Fibroblast of the aortic adventitia (primary cell): ENCODE measurements around the gene VWF. TPM values are rescaled to one million over a fixed set of nuclear protein-coding genes. Genes with fewer than 3 reads are reported as not detected.
"Not testable (repeated sequence)": the region's sequence is repeated elsewhere in the genome, so short reads cannot be mapped to it uniquely, and the experiment has no call there.

ENCODE experiments used
- DNase-seq: peaks from one replicate; pipeline ENCODE4 v3.0.0-alpha.2; 2010; ENCODE audit warnings: low read depth
- H3K4me3 ChIP-seq: 2 replicates; pipeline ENCODE4 v1.5.1; 2011; ENCODE audit warnings: low read depth, mild to moderate bottlenecking, control low read depth, low read length, moderate library complexity
- total RNA-seq: library from RNA; depleted of rRNA; stranded (reverse); fragments of >200 nt; gene quantifications from 2 replicates; pipeline ENCODE4 v1.2.3, GENCODE V29; 2012; ENCODE audit warnings: low replicate concordance
- TF ChIP-seq, protein P1 (sequence below): IDR thresholded peaks from 2 replicates; pipeline ENCODE4 v1.5.1; 2011; ENCODE audit warnings: mild to moderate bottlenecking, low read length, control low read depth, inconsistent platforms; ENCODE audit not compliant: insufficient read depth

The VWF gene
- total RNA-seq, 1 donor: 1.4 TPM

DNA sequence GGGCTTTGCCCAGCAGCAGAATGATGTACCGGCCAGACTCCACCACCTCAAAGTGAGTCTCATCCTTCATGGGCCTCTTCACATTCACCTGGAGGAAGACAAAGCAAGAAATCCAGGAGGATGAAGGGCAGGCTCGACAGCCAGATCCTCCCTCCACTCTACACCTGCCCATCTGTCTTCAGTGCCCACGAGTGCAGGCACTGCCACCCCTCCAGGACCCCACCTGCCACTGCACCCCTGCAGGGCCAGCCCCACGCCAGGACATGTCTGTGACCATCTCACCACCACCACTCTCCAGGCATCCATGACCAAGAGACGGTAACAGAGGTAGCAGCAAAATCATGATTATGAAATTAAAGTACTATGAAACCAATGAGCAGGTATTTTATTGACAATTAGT, 95.1 kb downstream of the VWF start:
- no peak overlapping the region for H3K4me3 ChIP-seq
- TF ChIP-seq, protein P1, sequence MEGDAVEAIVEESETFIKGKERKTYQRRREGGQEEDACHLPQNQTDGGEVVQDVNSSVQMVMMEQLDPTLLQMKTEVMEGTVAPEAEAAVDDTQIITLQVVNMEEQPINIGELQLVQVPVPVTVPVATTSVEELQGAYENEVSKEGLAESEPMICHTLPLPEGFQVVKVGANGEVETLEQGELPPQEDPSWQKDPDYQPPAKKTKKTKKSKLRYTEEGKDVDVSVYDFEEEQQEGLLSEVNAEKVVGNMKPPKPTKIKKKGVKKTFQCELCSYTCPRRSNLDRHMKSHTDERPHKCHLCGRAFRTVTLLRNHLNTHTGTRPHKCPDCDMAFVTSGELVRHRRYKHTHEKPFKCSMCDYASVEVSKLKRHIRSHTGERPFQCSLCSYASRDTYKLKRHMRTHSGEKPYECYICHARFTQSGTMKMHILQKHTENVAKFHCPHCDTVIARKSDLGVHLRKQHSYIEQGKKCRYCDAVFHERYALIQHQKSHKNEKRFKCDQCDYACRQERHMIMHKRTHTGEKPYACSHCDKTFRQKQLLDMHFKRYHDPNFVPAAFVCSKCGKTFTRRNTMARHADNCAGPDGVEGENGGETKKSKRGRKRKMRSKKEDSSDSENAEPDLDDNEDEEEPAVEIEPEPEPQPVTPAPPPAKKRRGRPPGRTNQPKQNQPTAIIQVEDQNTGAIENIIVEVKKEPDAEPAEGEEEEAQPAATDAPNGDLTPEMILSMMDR: no peak
- DNase-seq: no peak

DNA sequence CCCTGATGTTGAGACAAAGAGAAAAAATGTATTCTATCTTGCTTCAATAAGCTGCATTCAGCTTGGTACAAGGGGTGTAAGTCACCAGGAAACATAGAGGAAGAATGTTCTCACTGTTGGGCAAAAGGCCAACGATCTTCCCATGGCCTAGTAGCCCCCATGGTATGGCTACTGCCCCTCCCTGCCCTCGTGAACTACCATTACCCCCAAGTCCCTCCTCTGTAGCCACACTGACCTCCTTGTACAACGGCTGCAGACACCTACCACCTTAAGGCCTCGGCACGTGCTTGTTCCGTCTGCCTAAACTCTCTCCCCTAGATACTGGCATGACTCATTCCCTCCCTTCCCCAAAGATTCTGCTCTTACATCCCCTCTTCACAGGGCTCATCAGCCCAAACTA, 97.5 kb downstream of the VWF start:
- DNase-seq: no peak
- TF ChIP-seq, protein P1: no peak
- no peak overlapping the region for H3K4me3 ChIP-seq

DNA sequence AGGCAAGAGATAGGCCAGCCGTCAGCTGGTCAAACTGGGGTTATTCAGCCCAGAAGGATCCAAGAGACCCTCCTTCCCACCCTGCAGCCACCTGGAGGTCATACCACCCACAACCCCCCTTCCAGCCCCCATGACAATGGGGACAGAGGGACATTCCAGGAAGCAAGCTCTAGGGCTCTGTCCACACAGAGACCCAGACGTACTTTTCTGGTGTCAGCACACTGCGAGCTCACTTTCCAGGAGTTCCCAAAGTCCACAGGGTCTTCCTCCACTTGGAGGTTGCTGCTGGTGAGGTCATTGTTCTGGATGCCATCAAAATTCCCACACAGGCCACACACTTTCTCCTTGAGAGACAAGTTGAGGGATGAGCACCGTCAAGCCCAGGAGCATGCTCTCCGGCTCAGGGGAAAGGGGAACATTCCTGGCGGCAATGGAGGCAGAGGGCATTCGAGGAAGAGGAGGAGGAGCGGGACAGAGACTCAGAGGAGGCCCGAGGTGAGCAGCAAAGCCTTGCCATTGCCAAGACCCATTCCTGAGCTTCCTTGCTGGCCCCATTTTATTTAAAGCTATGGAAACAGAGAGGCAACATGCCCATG, 98.7 kb downstream of the VWF start:
- H3K4me3 ChIP-seq, DNase-seq: not testable (repeated sequence)

DNA sequence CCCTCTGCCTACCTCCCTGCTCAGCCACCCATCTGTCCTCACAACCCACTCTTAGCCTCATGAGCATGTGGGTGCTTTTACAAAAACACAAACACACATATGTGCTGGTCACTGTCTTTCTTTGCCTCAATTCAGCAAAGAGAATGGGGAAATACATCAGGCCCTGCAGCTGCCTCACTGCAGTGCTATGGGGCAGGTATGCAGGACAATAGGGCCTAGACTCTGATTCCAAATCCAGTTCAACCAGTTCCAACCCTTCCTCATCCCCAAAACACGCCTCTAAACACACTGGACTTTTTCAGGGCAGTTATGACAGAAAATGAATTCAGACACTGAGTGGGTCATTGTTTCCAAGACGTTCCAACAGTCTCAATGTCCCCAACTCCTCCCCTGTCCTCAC, 100.4 kb downstream of the VWF start:
- not testable (repeated sequence) for H3K4me3 ChIP-seq, DNase-seq

DNA sequence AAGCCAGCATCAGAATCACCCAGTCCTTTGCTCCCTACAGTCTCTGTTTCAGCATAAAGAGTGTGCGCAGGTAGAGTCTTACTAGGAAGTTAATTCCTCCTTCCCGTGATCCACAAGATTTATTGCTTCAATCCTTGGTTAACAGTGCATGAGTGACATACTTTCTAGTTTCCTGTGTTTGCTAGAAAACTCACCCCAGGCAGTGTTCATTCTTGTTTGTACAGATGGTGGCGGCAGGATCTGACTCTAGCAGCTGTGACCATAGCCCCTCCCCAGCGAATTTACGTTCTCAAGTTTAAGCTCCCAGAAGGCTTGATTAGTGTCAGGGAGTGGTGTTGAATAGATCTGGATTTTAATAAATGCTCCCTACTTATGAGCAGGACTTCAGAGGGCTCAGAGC, 103.5 kb downstream of the VWF start:
- no peak for DNase-seq
- no peak overlapping the region for H3K4me3 ChIP-seq
- TF ChIP-seq, protein P1: no peak

DNA sequence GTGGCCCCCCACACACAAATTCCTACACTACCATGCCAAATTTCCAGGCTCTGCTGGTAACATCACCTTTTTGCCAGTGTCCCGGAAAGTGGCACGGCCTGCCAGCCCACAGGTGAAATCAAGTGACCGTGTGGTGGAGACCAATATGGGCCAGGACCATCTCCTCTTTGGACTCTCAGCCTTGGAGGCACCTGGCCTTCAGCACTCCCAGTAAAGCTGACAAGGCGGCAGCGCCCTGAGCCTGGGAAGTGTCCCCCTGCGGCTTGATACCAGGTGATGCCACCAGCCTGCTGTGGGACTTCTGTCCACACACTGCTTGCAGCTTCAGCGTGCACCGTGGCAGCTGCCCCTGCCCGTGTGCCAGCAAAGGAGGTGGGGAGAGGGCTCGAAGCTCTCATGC, 104.0 kb downstream of the VWF start:
- DNase-seq: not testable (repeated sequence)

DNA sequence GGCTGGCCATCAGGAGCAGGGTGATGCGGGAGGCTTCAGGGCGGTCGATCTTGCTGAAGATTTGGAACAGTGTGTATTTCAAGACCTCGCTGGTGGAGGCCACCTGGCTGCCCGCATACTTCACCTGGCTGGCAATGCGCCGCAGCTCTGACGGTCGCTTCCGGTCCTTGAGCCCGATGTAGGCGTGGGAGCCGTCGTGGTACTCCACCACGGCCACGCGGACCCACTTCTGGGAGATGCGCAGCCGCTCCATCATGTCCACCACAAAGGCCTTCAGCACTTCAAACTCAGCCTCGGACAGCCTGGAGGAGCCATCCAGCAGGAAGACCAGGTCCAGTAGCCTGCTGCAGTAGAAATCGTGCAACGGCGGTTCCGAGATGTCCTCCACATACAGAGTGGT, 105.2 kb downstream of the VWF start:
- not testable (repeated sequence) for H3K4me3 ChIP-seq

More for the DNA sequence above, 104.0 kb downstream of the VWF start:
- not testable (repeated sequence) for H3K4me3 ChIP-seq

DNA sequence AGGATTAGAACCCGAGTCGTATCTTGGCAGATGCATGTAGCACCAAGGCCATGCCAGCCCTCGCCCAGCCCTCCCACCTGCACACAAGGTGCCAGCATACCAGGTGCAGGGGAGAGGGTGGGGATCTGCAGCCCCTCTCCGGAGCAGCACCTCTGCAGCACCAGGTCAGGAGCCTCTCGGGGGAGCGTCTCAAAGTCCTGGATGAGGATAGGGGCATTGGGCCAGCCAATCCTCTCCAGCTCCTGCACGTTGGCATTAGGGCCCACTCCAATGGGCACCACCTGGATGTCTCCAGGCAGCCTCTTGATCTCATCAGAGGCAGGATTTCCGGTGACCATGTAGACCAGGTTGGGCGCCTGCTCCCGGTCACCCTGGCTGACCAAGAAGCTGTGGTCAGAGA, 106.2 kb downstream of the VWF start:
- TF ChIP-seq, protein P1: no peak
- no peak overlapping the region for H3K4me3 ChIP-seq
- no peak for DNase-seq

More for the DNA sequence above, 105.2 kb downstream of the VWF start:
- DNase-seq: not testable (repeated sequence)

DNA sequence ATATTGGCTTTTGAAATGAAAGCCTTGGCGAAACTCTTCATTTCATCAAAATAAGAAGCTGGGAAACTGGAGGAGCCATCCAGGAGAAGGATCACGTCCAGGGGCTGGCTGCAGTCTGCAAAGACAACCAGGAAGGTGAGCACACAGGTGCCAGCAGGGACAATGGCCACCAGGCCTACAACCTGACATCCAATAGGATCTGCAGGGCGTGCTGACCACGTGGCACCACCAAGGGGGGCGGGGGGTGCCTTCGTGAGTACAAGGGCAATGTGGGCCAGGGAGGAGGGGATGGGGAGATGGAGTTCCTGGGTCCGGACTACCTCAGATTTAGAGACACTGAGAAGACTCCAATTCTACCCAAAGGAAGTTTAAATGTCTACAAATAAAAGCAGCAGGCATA, 107.7 kb downstream of the VWF start:
- H3K4me3 ChIP-seq: no peak overlapping the region
- DNase-seq: no peak
- TF ChIP-seq, protein P1: no peak

DNA sequence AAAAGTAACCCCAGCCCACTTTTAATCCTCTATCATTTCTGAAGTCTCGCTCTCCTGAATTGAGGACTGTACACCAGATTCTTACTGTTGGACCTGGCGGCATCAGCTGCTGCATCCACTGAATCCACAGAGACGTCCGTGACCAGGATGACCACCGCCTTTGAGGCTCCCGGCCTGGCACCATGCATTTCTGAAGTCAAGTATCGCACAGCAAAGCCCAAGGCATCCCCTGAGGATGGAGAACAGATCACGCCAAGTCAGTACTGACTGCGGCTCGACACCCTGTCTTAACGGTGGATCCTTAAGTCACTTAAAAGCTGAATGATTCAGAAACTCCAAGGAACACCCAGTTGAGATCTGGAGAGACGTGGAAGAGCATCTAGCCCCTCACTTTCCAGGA, 108.5 kb downstream of the VWF start:
- DNase-seq, H3K4me3 ChIP-seq: not testable (repeated sequence)

DNA sequence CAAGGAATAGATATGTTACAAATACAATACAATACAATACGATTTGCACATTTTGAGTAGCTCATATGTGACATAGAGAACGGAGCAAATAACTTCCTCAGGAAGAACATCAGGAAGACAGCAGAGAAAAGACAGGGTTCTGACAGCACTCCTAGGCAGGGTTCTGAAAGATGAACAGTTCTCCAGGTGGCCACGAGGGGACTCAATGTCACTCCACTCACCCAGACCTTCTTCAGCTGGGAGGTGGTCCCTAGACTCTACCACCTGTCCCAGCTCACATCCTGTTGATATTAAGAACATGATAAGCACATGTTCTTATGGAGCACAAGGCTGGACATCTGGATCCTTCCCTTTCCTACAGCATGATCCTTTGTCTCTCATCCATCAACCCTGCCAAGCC, 109.2 kb downstream of the VWF start:
- not testable (repeated sequence) for DNase-seq, H3K4me3 ChIP-seq

DNA sequence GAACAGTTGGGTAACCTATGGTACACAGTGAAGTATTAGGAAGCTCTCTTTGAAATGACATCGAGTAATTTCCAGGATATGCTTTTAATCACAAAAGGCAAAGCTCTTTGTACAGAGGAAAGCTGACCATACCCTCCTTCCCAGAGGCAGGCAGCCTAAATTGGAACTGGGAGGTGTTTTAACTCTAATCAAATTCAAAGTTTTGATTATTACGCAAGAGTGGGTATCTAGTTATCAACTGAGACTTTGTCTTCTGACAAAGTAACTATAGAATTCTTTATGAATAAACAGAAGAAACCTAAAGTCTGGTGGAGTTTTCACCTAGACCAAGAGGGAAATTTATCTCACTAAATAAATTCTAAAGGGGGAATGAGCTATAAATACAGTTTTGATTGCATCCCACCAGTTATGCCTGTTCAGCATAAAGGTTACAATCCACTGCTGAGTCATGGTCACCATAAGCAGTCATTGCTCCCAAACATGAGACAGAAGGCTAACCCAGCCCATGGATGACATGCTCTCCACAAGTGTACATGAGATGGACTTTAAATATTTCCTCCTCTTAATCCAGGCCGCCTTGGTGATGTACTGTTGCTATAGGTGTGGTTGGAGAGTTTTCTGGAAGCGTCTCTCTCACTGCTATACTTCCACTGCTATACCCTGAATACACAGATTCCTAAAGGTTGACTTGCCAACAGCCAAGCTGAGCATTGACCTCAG, 113.7 kb downstream of the VWF start:
- not testable (repeated sequence) for DNase-seq, H3K4me3 ChIP-seq
